HG02610 (cell line): Measurements from ENCODE around the gene NME3.
"Not testable (repeated sequence)": the region's sequence is repeated elsewhere in the genome, so short reads cannot be mapped to it uniquely, and the experiment has no call there.

ENCODE experiments used
- ATAC-seq: cut with Tn5 transposase; IDR thresholded peaks from one replicate; pipeline ENCODE4 v1.9.1; 2021; ENCODE audit warnings: mild to moderate bottlenecking, moderate library complexity; ENCODE audit not compliant: unreplicated experiment

Gene NME3

GRCh38 chr16:1754204-1754603 is 17.1 kb downstream of the NME3 start:
- ATAC-seq, result no peak

DNA sequence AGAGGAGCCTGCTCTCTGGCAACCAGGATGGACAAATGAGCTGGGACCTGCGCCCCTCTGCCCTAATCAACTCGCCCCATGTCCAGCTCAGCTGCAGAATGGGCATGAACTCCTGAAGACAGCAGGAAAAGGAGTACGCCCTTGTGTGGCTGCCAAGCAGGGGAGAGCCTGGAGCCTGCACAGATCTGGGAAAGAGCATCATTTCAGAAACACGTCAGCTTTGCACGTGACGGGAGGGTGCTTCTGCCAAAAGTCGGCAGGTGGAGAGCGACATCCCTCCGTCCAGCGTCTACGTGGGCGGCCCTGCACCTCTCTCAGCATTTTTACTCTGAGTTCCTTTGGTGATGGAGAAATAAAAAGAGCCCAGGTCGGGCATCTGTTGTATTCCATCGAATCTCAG is 18.5 kb downstream of the NME3 start:
- ATAC-seq, result no peak

GRCh38 chr16:1751946-1752345 is 19.4 kb downstream of the NME3 start:
- no peak for ATAC-seq

- no peak for ATAC-seq
These were observed 21.9 kb downstream of the NME3 start for GRCh38 chr16:1749152-1750117.

DNA sequence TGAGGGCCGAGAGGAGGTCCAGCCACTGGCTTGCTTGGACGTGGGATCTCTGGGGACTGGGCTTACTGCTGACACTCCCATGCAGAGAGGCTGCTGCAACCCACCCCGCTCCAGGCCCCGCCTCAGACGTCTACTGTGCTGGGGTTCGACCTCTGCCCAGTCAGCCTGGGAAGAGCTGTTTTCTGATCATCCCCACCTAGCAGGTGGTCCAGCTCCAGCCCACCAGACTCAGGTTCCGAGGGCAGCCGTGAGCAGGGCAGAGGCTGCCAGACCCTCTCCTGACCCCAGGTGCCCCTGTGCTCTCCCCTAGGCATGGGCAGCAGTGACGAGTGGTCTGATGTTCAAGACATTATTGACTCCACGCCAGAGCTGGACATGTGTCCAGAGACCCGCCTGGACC is 23.4 kb downstream of the NME3 start:
- ATAC-seq, result no peak

GRCh38 chr16:1746693-1747195 is 24.6 kb downstream of the NME3 start:
- ATAC-seq, result no peak

DNA sequence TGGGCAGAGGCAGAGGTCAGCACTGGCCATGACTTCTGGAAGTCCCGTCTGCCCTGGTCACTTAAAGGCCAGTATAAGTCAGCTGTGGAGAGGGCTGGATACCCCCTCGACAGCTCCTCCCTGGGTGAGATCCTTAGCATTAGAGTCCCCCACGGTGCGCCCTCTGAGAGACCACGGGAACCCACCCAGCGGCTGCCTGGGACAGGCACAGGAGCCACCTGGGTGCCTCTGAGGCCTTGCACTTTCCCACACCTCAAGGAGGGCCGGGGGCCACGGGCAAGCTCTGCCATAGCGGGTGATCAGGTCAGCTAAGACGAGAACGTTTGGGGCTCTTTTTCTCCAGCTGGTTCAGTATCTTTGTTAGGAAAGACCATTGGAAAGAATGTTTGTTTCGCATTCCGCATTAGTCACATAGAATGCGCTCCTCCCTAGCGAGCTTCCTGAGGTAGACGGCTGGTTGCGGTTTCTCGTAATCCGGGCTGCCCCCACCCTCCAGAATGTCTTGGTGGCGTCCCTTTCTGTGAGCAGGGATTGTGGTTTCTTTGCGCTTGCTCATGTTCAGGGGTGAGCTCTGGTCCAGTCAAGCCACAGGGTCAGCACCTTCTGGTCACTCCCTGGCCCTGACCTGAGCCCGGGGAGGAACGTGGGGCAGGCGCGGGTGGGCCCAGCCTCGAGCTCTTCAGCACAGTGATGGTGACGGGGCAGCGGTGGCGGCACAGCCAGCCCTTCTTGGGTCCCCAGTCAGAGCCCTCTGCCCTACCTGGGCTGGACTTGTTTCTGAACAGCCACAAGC is 25.2 kb downstream of the NME3 start:
- no peak for ATAC-seq

- ATAC-seq, result no peak
These were observed 26.0 kb downstream of the NME3 start for GRCh38 chr16:1745181-1745899.

DNA sequence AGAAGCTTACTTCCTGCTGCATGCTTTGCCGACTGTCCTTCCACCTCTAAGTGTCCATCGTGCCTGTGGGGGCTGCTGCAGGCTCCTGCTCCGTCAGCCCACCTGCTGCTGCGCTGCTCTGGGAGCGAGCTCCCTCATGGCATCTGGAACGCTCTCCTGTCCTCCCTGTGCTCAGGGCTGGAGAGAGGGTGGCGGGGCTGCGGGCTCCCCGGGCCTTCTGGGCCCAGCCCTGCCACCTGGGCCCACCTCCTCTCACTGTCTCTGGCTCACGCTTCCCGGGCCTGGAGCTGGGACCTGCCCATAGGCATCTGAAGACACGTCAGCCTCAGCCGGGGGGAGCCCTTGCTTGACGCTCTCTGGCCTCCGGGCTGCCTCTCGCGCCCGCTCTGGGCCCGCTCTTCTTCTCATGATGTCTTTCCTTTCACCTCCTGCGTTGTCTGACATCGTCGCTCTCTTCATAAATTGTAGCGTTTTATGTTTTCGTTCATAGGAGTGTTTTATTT is 27.0 kb downstream of the NME3 start:
- no peak for ATAC-seq

DNA sequence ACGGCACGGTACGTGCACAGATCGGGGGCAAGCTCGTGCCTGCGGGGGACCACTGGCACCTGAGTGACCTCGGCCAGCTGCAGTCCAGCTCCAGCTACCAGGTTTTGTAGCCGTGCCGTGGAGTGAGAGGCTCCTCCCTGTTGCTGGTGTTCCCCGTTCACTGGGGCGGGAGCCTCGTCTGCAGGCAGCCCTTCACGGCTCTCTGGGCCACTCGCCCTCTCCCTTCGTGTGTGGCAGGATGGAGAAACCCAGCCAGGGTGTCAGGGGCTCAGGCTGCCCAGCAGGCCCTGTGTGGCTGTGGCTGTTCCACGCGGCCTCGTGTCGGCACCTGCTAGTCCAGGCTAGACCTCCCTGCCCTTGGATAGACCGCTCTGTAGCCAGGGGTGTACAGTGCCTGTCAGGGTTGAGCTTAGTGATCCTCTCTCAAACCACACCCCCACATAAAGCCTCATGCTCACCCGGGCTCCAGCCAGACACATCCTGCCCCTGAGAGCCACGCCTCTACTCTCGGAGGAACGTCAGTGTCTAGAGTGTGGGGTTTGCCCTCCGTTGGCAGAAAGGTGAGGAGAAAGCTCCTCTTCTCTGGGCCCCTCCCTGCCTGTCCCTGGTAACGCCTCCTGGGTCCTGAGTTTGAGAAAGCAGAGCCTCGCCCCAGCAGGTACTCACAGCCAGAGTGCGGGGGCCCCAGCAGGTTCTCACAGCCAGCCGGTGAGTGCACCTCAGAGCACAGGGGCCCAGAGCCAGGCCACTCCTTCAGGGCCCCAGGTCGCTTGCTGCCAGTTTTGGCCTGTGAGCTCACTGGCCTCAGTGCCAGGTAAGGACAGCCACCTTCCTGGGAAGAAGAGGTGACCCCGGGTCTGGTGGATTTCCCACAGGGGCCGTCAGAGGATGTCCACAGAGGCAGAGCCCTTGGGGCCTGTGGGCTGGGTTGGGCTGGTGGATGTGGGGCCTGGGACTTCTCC is 27.7 kb downstream of the NME3 start:
- ATAC-seq, result no peak

- ATAC-seq, result no peak
These were observed 29.7 kb downstream of the NME3 start for GRCh38 chr16:1741553-1742165.

GRCh38 chr16:1740781-1741490 is 30.4 kb downstream of the NME3 start:
- no peak for ATAC-seq

DNA sequence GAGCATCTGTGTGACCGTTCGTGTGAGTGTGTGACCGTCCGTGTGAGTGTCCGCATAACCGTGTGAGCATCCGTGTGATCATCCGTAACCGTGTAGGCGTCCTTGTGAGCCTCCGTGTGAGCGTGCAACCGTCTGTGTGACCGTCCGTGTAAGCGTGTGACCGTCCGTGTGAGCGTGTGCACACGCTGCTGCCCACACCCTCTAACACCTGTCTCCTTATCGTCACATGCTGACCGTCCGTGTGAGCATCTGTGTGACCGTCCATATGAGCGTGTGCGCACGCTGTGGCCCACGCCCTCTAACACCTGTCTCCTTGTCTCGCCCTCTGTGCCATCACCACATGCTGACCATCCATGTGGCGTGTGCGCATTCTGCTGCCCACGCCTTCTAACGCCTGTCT is 31.1 kb downstream of the NME3 start:
- no peak for ATAC-seq

- no peak for ATAC-seq
These were observed 36.5 kb downstream of the NME3 start for GRCh38 chr16:1734816-1735215.

- ATAC-seq, result no peak
These were observed 37.2 kb downstream of the NME3 start for GRCh38 chr16:1734123-1734522.

GRCh38 chr16:1732551-1732987 is 38.8 kb downstream of the NME3 start:
- not testable (repeated sequence) for ATAC-seq

GRCh38 chr16:1732071-1732470 is 39.3 kb downstream of the NME3 start:
- no peak for ATAC-seq

GRCh38 chr16:1731603-1732002 is 39.7 kb downstream of the NME3 start:
- no peak for ATAC-seq

- ATAC-seq, result no peak
These were observed 40.3 kb downstream of the NME3 start for GRCh38 chr16:1731073-1731472.
